ENCODE data around the gene FAM83G.

GRCh38 chr17:18967916-18968315, 36.6 kb downstream of the FAM83G start:
- no peak for TF ChIP-seq SUZ12 (IDR thresholded peaks at IDR 0.05; ENCODE audit: extremely low read depth, insufficient read depth, insufficient read length)
- TF ChIP-seq YY1 (IDR thresholded peaks at IDR 0.05; ENCODE audit: insufficient read depth, insufficient read length) = no peak
- no peak for TF ChIP-seq ZNF274 (IDR thresholded peaks at IDR 0.05; ENCODE audit: low read depth, low read length)
